DND-41 (cell line): ENCODE measurements around the gene PIP5K1A.
A peak's percentile ranks its signal among the peaks of the same experiment; 100 is the strongest.

Experiments used
- ATAC-seq: fragments of 200-7000 bp; cut with Tn5 transposase; 3 replicates; pipeline ENCODE4 v1.9.1; 2021; ENCODE audit warnings: low read depth; ENCODE audit not compliant: insufficient read depth
- DNase-seq: peaks from one replicate; pipeline ENCODE4 v3.0.0-alpha.2; 2020
- H2AFZ ChIP-seq: 2 replicates; pipeline ENCODE4 v1.6.0; 2012; ENCODE audit warnings: low read depth, low read length
- H3K27ac ChIP-seq: 2 replicates; pipeline ENCODE4 v1.5.1; 2012; ENCODE audit warnings: low read length, inconsistent platforms
- H3K27me3 ChIP-seq: fragments of 200-600 bp; sonication (generic); 2 replicates; pipeline ENCODE4 v1.6.0; 2012; ENCODE audit warnings: low read length, mild to moderate bottlenecking, inconsistent platforms; ENCODE audit not compliant: insufficient read depth, poor library complexity
- H3K36me3 ChIP-seq: 2 replicates; pipeline ENCODE4 v1.5.1; 2012; ENCODE audit warnings: low read length, inconsistent platforms; ENCODE audit not compliant: insufficient read depth
- H3K4me1 ChIP-seq: 2 replicates; pipeline ENCODE4 v1.5.1; 2012; ENCODE audit warnings: mild to moderate bottlenecking, low read length; ENCODE audit not compliant: insufficient read depth
- H3K4me2 ChIP-seq: 2 replicates; pipeline ENCODE4 v1.6.0; 2012; ENCODE audit warnings: mild to moderate bottlenecking, moderate library complexity, low read length, inconsistent platforms; ENCODE audit not compliant: insufficient read depth
- H3K4me3 ChIP-seq, 2 experiments: fragments of 200-600 bp in 1 of 2; shearing (Covaris generic) in 1 of 2; 2 replicates each; pipeline ENCODE4 v1.5.1; 2012 to 2016; ENCODE audit warnings: inconsistent platforms in 2 of 2, low read length in 2 of 2, mild to moderate bottlenecking in 2 of 2, low read depth in 1 of 2, moderate library complexity in 1 of 2
- H3K79me2 ChIP-seq: 2 replicates; pipeline ENCODE4 v1.6.0; 2012; ENCODE audit warnings: low read length, inconsistent platforms; ENCODE audit not compliant: insufficient read depth
- H3K9ac ChIP-seq: 2 replicates; pipeline ENCODE4 v1.6.0; 2012; ENCODE audit warnings: low read depth, mild to moderate bottlenecking, inconsistent platforms, low read length, moderate library complexity
- H3K9me3 ChIP-seq: 2 replicates; pipeline ENCODE4 v1.5.1; 2012; ENCODE audit warnings: low read length, moderate library complexity, mild to moderate bottlenecking, inconsistent platforms; ENCODE audit not compliant: insufficient read depth, severe bottlenecking
- H4K20me1 ChIP-seq: 2 replicates; pipeline ENCODE4 v1.6.0; 2012; ENCODE audit warnings: low read length; ENCODE audit not compliant: insufficient read depth
- CTCF ChIP-seq: IDR thresholded peaks from 2 replicates; pipeline ENCODE4 v1.5.1; 2012; ENCODE audit warnings: borderline replicate concordance, low read length, moderate library complexity, mild to moderate bottlenecking; ENCODE audit not compliant: poor library complexity, severe bottlenecking; ENCODE audit errors: extremely low read depth
- EZH2 ChIP-seq: IDR thresholded peaks from 3 replicates; pipeline ENCODE4 v1.6.1; 2012; ENCODE audit warnings: borderline replicate concordance, low read depth, mild to moderate bottlenecking, moderate library complexity, low read length, inconsistent platforms; ENCODE audit not compliant: severe bottlenecking

The PIP5K1A gene

GRCh38 chr1:151282883-151283725 is 84.8 kb downstream of the PIP5K1A start:
- Histone ChIP-seq H3K4me2 (peak overlapping the region; percentile 89), H3K9ac (peak overlapping the region; percentile 89), H4K20me1 (peaks cover 50% of the 10 kb centered on the region), H3K9me3 (no peaks in the 10 kb centered on the region), H3K79me2 (peaks cover 54% of the 10 kb centered on the region), H3K27ac (peak overlapping the region; percentile 81), H3K27me3 (no peaks in the 10 kb centered on the region), H2AFZ (peak overlapping the region; percentile 62), H3K4me3 (peak overlapping the region; percentile 93), H3K36me3 (peaks cover 38% of the 10 kb centered on the region), H3K4me1 (peaks cover 28% of the 10 kb centered on the region)
- TF ChIP-seq EZH2 (no peak), CTCF (no peak)
- ATAC-seq, result no peak
- DNase-seq, result peak; percentile 34

- H3K4me3 ChIP-seq, result peak overlapping the region in 1 of 2 experiments; percentile 93; a peak in 2 of 4 replicates
Observed at GRCh38 chr1:151284013-151284577, 85.7 kb downstream of the PIP5K1A start.

GRCh38 chr1:151286619-151287340 is 88.4 kb downstream of the PIP5K1A start:
- DNase-seq, result no peak
- Histone ChIP-seq H2AFZ (no peak overlapping the region), H3K27me3 (no peaks in the 10 kb centered on the region), H3K9ac (no peak overlapping the region), H4K20me1 (peaks cover 70% of the 10 kb centered on the region), H3K4me3 (no peak overlapping the region), H3K9me3 (no peaks in the 10 kb centered on the region), H3K27ac (no peak overlapping the region), H3K4me2 (no peak overlapping the region), H3K4me1 (peaks cover 20% of the 10 kb centered on the region), H3K36me3 (peaks cover 71% of the 10 kb centered on the region), H3K79me2 (peaks cover 51% of the 10 kb centered on the region)
- no peak for ATAC-seq
- TF ChIP-seq EZH2, result no peak
- TF ChIP-seq CTCF, result no peak

More at GRCh38 chr1:151284013-151284577, 85.7 kb downstream of the PIP5K1A start:
- H2AFZ ChIP-seq, result no peak overlapping the region
- DNase-seq, result no peak
- peaks cover 28% of the 10 kb centered on the region for H3K4me1 ChIP-seq
- no peaks in the 10 kb centered on the region for H3K9me3 ChIP-seq
- peak overlapping the region; percentile 28; the same call in 1 of the 2 replicates for H3K27ac ChIP-seq
- H3K4me2 ChIP-seq, result peak overlapping the region; percentile 89
- TF ChIP-seq EZH2, result no peak
- TF ChIP-seq CTCF, result no peak
- peaks cover 60% of the 10 kb centered on the region for H4K20me1 ChIP-seq
- peaks cover 48% of the 10 kb centered on the region for H3K36me3 ChIP-seq
- H3K79me2 ChIP-seq, result peaks cover 54% of the 10 kb centered on the region
- H3K27me3 ChIP-seq, result no peaks in the 10 kb centered on the region
- H3K9ac ChIP-seq, result peak overlapping the region; percentile 89
- no peak for ATAC-seq
